HepG2 (cell line): ENCODE data around the gene CATSPERD. TPM values are rescaled to one million over a fixed set of nuclear protein-coding genes. Genes with fewer than 3 reads are reported as not detected.

Experiments used
- ARID4A ChIP-seq: sonication (generic); formaldehyde crosslinking; IDR thresholded peaks from 2 replicates; pipeline ENCODE4 v1.5.0; 2020; ENCODE audit warnings: mild to moderate bottlenecking, missing genetic modification reagents, borderline replicate concordance
- HNF1B ChIP-seq: sonication (generic); formaldehyde crosslinking; IDR thresholded peaks from 2 replicates; pipeline ENCODE4 v1.5.1; 2020; ENCODE audit warnings: mild to moderate bottlenecking, moderate library complexity, missing genetic modification reagents
- HOMEZ ChIP-seq: IDR thresholded peaks from 2 replicates; pipeline ENCODE4 v1.6.1; 2016; ENCODE audit warnings: low read depth
- MTA1 ChIP-seq: sonication (generic); formaldehyde crosslinking; IDR thresholded peaks from 2 replicates; pipeline ENCODE4 v1.4.0; 2020; ENCODE audit warnings: missing genetic modification reagents, mild to moderate bottlenecking, borderline replicate concordance
- POLR2AphosphoS2 ChIP-seq: IDR thresholded peaks from 2 replicates; pipeline ENCODE4 v1.6.1; 2011; ENCODE audit warnings: low read depth, low read length, improper control_type of control experiment
- PTBP1 ChIP-seq: fragments of 200-400 bp; formaldehyde crosslinking; IDR thresholded peaks from 2 replicates; pipeline ENCODE4 v1.6.1; 2018; ENCODE audit warnings: low read length, low read depth; ENCODE audit not compliant: poor library complexity, severe bottlenecking
- RARA ChIP-seq: IDR thresholded peaks from 2 replicates; pipeline ENCODE4 v1.6.1; 2016; ENCODE audit warnings: missing genetic modification reagents, missing compliant biosample characterization
- SP140L ChIP-seq: sonication (generic); formaldehyde crosslinking; IDR thresholded peaks from 2 replicates; pipeline ENCODE4 v1.4.0; 2020; ENCODE audit warnings: missing genetic modification reagents, borderline replicate concordance
- SYNCRIP ChIP-seq: fragments of 200-400 bp; formaldehyde crosslinking; IDR thresholded peaks from 2 replicates; pipeline ENCODE4 v1.6.1; 2018; ENCODE audit warnings: mild to moderate bottlenecking, low read depth, low read length; ENCODE audit not compliant: insufficient read depth
- ZNF260 ChIP-seq: sonication (generic); formaldehyde crosslinking; IDR thresholded peaks from 2 replicates; pipeline ENCODE4 v1.4.0; 2020; ENCODE audit warnings: missing genetic modification reagents, low read depth, mild to moderate bottlenecking, borderline replicate concordance
- ZNF484 ChIP-seq: sonication (generic); formaldehyde crosslinking; IDR thresholded peaks from 2 replicates; pipeline ENCODE4 v1.5.1; 2020; ENCODE audit warnings: mild to moderate bottlenecking, low read depth, missing genetic modification reagents, borderline replicate concordance
- ZNF503 ChIP-seq: sonication (generic); formaldehyde crosslinking; IDR thresholded peaks from 2 replicates; pipeline ENCODE4 v1.4.0; 2020; ENCODE audit warnings: missing genetic modification reagents
- ZNF687 ChIP-seq: sonication (generic); formaldehyde crosslinking; IDR thresholded peaks from 2 replicates; pipeline ENCODE4 v1.5.1; 2020; ENCODE audit warnings: mild to moderate bottlenecking, missing genetic modification reagents, moderate library complexity
- ZNF7 ChIP-seq: IDR thresholded peaks from 2 replicates; pipeline ENCODE4 v1.6.1; 2016; ENCODE audit warnings: missing biosample characterization, missing genetic modification reagents
- polyA plus RNA-seq, 8 experiments: library from polyadenylated mRNA; depleted of rRNA in 3 of 8; stranded (reverse) in 7 of 8; unstranded in 1 of 8; fragments of >200 nt; fragmentation: Illumina TruSeq in 4 of 8; extraction: Trizol in 4 of 8; gene quantifications; 2 replicates each; pipeline versions ENCODE4 v1.2.1 to v1.2.3, GENCODE V29; 2011 to 2016; ENCODE audit warnings: low read depth in 4 of 8, missing spikeins in 1 of 8, mixed read lengths in 1 of 8; ENCODE audit not compliant: insufficient read depth in 1 of 8
- total RNA-seq, 5 experiments: library from RNA; depleted of rRNA; stranded (reverse); fragments of >200 nt; fragmentation: Illumina TruSeq; extraction: Trizol; gene quantifications; 2 replicates each; pipeline ENCODE4 v1.2.3, GENCODE V29; 2016; ENCODE audit warnings: low read depth in 1 of 5

Gene CATSPERD
- total and polyA plus RNA-seq, 2 of the 13 experiments (the other 11 are each of a cell fraction or from before 2014, with no cell fraction given): 0.04 TPM; not detected in 1

GRCh38 chr19:5680084-5680436, 40.4 kb upstream of the CATSPERD start (continued):
- TF ChIP-seq ARID4A (no peak), ZNF503 (CRISPR knock-in tag) (no peak), PTBP1 (no peak), POLR2AphosphoS2 (no peak), SYNCRIP (no peak), HNF1B (CRISPR knock-in tag) (no peak; the same call in 1 of the 2 replicates), ZNF484 (CRISPR knock-in tag) (no peak), MTA1 (CRISPR knock-in tag) (peak; percentile 55; the same call in 1 of the 2 replicates), ZNF260 (CRISPR knock-in tag) (no peak), SP140L (no peak), ZNF7 (no peak), HOMEZ (CRISPR knock-in tag) (no peak), RARA (CRISPR knock-in tag) (no peak), ZNF687 (CRISPR knock-in tag) (0 out of 2 replicates have a peak, but pooled peaks have one; percentile 53)
